Prostate gland (tissue), 2 donors: ENCODE results near the gene MITF.

ENCODE experiments used
- POLR2A ChIP-seq: fragments of 450-650 bp; IDR thresholded peaks from one replicate; pipeline ENCODE4 v1.6.1; 2016; ENCODE audit warnings: antibody characterized with exemption, mild to moderate bottlenecking
- POLR2AphosphoS5 ChIP-seq: sonication (generic); formaldehyde crosslinking; IDR thresholded peaks from one replicate; pipeline ENCODE4 v1.6.1; 2017; ENCODE audit warnings: antibody characterized with exemption
- TF ChIP-seq, protein P1 (sequence below), 4 experiments: fragments of 200-600 bp in 2 of 4; fragments of 450-650 bp in 2 of 4; sonication (generic) in 2 of 4; IDR thresholded peaks; 1 replicate in 3 of 4; 2 replicates in 1 of 4; pipeline ENCODE4 v1.5.1; 2016 to 2019; ENCODE audit warnings: antibody characterized with exemption in 4 of 4, mild to moderate bottlenecking in 2 of 4, moderate library complexity in 2 of 4

DNA sequence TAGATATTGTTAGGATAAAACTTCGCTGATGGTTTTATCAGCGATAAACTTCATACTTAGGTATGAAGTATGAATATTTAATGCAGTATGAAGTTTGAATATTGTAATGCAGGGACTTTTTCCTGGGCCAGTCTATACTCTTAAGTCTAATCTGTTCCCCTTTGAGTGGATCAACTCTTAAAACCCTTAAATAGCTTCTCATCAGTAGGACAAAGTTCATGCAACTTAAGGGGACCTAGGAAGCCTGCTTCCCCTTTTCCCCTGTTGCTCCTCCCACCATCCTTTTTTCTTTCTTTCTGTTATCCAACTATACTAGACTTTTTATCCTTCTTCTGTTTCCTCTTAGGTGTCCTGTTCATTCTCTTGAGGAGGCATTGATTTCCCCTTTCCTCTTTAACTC lies 78.7 kb downstream of the MITF start:
- no peak for TF ChIP-seq POLR2A
- TF ChIP-seq, protein P1, sequence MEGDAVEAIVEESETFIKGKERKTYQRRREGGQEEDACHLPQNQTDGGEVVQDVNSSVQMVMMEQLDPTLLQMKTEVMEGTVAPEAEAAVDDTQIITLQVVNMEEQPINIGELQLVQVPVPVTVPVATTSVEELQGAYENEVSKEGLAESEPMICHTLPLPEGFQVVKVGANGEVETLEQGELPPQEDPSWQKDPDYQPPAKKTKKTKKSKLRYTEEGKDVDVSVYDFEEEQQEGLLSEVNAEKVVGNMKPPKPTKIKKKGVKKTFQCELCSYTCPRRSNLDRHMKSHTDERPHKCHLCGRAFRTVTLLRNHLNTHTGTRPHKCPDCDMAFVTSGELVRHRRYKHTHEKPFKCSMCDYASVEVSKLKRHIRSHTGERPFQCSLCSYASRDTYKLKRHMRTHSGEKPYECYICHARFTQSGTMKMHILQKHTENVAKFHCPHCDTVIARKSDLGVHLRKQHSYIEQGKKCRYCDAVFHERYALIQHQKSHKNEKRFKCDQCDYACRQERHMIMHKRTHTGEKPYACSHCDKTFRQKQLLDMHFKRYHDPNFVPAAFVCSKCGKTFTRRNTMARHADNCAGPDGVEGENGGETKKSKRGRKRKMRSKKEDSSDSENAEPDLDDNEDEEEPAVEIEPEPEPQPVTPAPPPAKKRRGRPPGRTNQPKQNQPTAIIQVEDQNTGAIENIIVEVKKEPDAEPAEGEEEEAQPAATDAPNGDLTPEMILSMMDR (IDR thresholded peaks at IDR 0.05): no peak
- TF ChIP-seq POLR2AphosphoS5: no peak
